Measurements from ENCODE around the gene PRKRA. TPM values are rescaled to one million over a fixed set of nuclear protein-coding genes. Genes with fewer than 3 reads are reported as not detected.

The PRKRA gene
- polyA plus RNA-seq, 1 donor from 2014 or later: 91.8 TPM

DNA sequence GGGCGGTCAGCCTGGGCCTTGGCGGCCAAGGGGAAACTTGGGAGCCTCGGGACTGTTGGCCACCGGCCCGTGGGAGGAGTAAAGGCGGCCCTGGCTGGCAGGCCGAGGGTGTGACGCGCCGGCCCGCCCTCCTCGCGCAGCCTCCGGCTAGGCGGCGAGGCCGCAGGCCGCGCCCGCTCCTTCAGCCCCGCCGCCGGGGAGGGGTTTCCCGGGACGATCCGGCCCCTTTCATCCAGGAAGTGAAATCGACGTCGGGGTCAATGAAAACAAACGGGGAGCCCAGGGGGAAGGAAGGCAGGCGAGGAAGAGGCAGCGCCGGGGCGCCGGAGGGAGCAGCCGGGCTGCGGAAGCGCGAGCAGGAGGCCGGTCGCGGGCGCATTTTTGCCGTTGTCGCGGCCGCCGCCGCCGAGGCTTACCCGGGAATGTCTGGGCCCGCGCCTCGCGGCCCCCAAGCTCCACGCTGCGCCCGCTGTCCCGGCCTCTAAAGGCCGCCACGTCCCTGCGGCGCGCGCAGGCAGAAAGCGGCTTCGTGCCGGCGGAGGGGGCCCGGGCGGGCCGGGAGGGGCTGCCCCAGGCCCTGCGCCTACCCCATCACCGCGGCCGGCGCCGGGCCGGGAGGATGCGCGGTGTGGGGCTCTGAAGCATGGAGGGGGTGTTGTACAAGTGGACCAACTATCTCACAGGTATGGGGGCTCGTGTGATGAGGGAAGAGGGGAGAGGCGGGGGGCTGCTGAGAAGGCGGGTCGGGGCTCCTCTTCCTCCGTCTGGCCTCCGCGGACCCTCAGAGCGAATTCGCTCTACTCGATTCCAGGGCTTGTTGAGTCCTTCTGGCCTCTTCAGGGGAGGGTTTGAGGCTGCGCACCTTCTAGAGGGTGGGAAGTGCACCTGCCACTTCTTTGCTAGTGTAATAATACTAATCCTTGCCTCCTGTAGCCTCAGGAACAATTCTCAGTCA is 29.5 kb upstream of the PRKRA start, which contains the start of gene PLEKHA3:
PLEKHA3 (plus strand) TSS at position 231 of the 955 bp plus-strand sequence; CDS start at position 644, 413 bp downstream.
- peak within 1 kb of the TSS; percentile 37 for H2AFZ ChIP-seq (ENCODE audit: low read depth, low read length)
- peak within 1 kb of the TSS; percentile 74 for H3K4me2 ChIP-seq (ENCODE audit: low read length)
- no peaks in the 10 kb centered on the region for H4K20me1 ChIP-seq (ENCODE audit: insufficient read depth)
- H3K27me3 ChIP-seq (ENCODE audit: insufficient read depth, low read depth, low read length): no peaks in the 10 kb centered on the region
- H3K9me3 ChIP-seq (ENCODE audit: low read length): no peaks in the 10 kb centered on the region
- peak within 1 kb of the TSS; percentile 84 for H3K9ac ChIP-seq (ENCODE audit: low read length)
- H3F3A ChIP-seq (ENCODE audit: insufficient read depth, low read length, poor library complexity, severe bottlenecking): peaks cover 3% of the 10 kb centered on the region
- TF ChIP-seq, protein P1, sequence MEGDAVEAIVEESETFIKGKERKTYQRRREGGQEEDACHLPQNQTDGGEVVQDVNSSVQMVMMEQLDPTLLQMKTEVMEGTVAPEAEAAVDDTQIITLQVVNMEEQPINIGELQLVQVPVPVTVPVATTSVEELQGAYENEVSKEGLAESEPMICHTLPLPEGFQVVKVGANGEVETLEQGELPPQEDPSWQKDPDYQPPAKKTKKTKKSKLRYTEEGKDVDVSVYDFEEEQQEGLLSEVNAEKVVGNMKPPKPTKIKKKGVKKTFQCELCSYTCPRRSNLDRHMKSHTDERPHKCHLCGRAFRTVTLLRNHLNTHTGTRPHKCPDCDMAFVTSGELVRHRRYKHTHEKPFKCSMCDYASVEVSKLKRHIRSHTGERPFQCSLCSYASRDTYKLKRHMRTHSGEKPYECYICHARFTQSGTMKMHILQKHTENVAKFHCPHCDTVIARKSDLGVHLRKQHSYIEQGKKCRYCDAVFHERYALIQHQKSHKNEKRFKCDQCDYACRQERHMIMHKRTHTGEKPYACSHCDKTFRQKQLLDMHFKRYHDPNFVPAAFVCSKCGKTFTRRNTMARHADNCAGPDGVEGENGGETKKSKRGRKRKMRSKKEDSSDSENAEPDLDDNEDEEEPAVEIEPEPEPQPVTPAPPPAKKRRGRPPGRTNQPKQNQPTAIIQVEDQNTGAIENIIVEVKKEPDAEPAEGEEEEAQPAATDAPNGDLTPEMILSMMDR (IDR thresholded peaks at IDR 0.05; ENCODE audit: poor library complexity, severe bottlenecking): peak; percentile 23
- TF ChIP-seq, protein P2, sequence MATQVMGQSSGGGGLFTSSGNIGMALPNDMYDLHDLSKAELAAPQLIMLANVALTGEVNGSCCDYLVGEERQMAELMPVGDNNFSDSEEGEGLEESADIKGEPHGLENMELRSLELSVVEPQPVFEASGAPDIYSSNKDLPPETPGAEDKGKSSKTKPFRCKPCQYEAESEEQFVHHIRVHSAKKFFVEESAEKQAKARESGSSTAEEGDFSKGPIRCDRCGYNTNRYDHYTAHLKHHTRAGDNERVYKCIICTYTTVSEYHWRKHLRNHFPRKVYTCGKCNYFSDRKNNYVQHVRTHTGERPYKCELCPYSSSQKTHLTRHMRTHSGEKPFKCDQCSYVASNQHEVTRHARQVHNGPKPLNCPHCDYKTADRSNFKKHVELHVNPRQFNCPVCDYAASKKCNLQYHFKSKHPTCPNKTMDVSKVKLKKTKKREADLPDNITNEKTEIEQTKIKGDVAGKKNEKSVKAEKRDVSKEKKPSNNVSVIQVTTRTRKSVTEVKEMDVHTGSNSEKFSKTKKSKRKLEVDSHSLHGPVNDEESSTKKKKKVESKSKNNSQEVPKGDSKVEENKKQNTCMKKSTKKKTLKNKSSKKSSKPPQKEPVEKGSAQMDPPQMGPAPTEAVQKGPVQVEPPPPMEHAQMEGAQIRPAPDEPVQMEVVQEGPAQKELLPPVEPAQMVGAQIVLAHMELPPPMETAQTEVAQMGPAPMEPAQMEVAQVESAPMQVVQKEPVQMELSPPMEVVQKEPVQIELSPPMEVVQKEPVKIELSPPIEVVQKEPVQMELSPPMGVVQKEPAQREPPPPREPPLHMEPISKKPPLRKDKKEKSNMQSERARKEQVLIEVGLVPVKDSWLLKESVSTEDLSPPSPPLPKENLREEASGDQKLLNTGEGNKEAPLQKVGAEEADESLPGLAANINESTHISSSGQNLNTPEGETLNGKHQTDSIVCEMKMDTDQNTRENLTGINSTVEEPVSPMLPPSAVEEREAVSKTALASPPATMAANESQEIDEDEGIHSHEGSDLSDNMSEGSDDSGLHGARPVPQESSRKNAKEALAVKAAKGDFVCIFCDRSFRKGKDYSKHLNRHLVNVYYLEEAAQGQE (IDR thresholded peaks at IDR 0.05; ENCODE audit: borderline replicate concordance): peak; percentile 39
- TF ChIP-seq MXI1 (conservative IDR thresholded peaks at IDR 0.05; ENCODE audit: poor library complexity, severe bottlenecking) (peak; percentile 55), SMC3 (conservative IDR thresholded peaks at IDR 0.05; ENCODE audit: poor library complexity) (no peak), POLR2AphosphoS5 (IDR thresholded peaks at IDR 0.05) (peak; percentile 65), EZH2 (IDR thresholded peaks at IDR 0.05; ENCODE audit: borderline replicate concordance, insufficient read depth, low read length, poor library complexity, severe bottlenecking) (no peak), EP300 (conservative IDR thresholded peaks at IDR 0.05; ENCODE audit: poor library complexity, severe bottlenecking) (peak; percentile 45), TAF1 (IDR thresholded peaks at IDR 0.05; ENCODE audit: low read depth) (no peak), RAD21 (conservative IDR thresholded peaks at IDR 0.05) (no peak)
- H3K36me3 ChIP-seq (ENCODE audit: insufficient read depth, low read length): no peaks in the 10 kb centered on the region
- peaks cover 69% of the 10 kb centered on the region for H3K79me2 ChIP-seq (replicated peaks; ENCODE audit: insufficient read depth, low read length)
- peak within 1 kb of the TSS; percentile 82 for H3K4me3 ChIP-seq (ENCODE audit: low read length)
- no peaks in the 10 kb centered on the region for H3K9me2 ChIP-seq (ENCODE audit: insufficient read depth, low read length)
- H3K27ac ChIP-seq (ENCODE audit: low read length): peak within 1 kb of the TSS; percentile 95

DNA sequence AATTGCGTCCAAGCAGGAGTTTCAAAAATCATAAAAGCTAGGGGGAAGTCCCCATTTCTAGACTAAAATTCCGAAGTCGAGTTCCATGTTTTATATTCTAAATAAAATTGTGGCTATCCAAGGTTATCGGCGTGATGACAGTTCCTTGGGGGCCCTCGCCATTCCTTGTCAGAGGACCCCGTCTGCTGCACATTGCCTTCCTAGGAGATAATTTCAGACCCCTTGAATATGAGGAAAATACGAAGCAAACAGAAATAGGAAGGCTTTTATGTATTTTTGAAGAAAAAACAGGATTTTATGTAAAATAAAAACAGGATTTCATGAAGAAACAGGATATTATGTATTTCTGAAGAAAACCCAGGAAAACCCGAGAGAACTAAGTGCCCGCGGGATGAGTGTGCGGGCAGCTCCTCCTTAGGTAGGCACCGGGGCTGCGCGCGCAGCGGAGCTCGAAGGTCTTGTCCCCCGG is 28.8 kb upstream of the PRKRA start:
- Histone ChIP-seq H3K27ac (ENCODE audit: low read length) (peak overlapping the region; percentile 95), H4K20me1 (ENCODE audit: insufficient read depth) (no peaks in the 10 kb centered on the region), H3K27me3 (ENCODE audit: insufficient read depth, low read depth, low read length) (no peaks in the 10 kb centered on the region), H3K4me2 (ENCODE audit: low read length) (peak overlapping the region; percentile 69), H2AFZ (ENCODE audit: low read depth, low read length) (no peak overlapping the region), H3K36me3 (ENCODE audit: insufficient read depth, low read length) (no peaks in the 10 kb centered on the region), H3F3A (ENCODE audit: insufficient read depth, low read length, poor library complexity, severe bottlenecking) (peaks cover 3% of the 10 kb centered on the region), H3K9me2 (ENCODE audit: insufficient read depth, low read length) (no peaks in the 10 kb centered on the region), H3K4me3 (ENCODE audit: low read length) (peak overlapping the region; percentile 82), H3K9ac (ENCODE audit: low read length) (peak overlapping the region; percentile 76), H3K79me2 (replicated peaks; ENCODE audit: insufficient read depth, low read length) (peaks cover 66% of the 10 kb centered on the region), H3K9me3 (ENCODE audit: low read length) (no peaks in the 10 kb centered on the region)
- TF ChIP-seq, protein P1 (IDR thresholded peaks at IDR 0.05; ENCODE audit: poor library complexity, severe bottlenecking): no peak
- no peak for TF ChIP-seq RAD21 (conservative IDR thresholded peaks at IDR 0.05)
- no peak for TF ChIP-seq POLR2AphosphoS5 (IDR thresholded peaks at IDR 0.05)
- TF ChIP-seq EZH2 (IDR thresholded peaks at IDR 0.05; ENCODE audit: borderline replicate concordance, insufficient read depth, low read length, poor library complexity, severe bottlenecking): no peak
- TF ChIP-seq SMC3 (conservative IDR thresholded peaks at IDR 0.05; ENCODE audit: poor library complexity): no peak
- TF ChIP-seq, protein P2 (IDR thresholded peaks at IDR 0.05; ENCODE audit: borderline replicate concordance): no peak
- TF ChIP-seq EP300 (conservative IDR thresholded peaks at IDR 0.05; ENCODE audit: poor library complexity, severe bottlenecking): no peak
